ACHN (cell line): ENCODE measurements around the gene MYB.

Experiments used
- DNase-seq: peaks from one replicate; pipeline ENCODE4 v3.0.0-alpha.2; 2015
- in situ Hi-C: cut with HindIII; loops from 2 replicates; pipeline ENCODE4 v1.10.0; 2017; ENCODE audit warnings: low sequenced_read_pairs, low pct_ligation_motif_present, low pct_unique_long_range_greater_than_20kb

The MYB gene

DNA sequence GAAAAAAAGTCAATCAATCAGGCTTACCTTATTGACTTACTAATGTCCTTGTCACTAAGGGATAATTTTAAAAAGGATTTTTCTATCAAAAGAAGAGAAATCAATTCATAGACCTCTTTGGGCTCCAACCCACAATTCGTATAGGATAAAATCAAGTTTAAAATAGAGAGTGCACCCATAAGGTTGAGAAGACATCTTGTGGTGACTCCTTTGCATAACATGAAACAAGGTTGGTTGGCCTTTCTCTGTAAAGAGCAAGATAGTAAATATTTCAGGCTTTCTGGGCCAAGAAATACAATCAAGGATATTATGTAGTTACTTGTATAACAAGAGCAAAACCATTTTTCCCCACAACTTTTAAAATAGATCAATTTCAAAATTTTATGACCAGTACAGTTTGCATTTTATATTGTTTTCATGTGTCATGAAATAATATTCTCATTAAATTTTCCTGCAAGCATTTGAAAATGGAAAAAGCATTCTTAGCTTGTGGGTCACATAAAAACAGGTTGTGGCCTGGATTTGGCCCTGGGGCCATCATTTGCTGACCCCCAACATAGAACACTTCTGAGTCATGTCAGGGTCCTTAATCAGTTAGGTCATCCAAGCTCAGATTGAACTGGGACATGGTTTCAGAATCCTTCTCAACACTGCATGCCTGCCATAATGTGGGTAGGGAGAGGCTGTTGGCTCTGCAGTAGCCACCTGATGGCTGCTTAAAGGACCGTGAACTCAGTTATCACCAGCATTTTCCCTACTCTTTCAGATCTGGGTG lies 76.7 kb downstream of the MYB start:
- no peak for DNase-seq
- in situ Hi-C loops = no loop called here

DNA sequence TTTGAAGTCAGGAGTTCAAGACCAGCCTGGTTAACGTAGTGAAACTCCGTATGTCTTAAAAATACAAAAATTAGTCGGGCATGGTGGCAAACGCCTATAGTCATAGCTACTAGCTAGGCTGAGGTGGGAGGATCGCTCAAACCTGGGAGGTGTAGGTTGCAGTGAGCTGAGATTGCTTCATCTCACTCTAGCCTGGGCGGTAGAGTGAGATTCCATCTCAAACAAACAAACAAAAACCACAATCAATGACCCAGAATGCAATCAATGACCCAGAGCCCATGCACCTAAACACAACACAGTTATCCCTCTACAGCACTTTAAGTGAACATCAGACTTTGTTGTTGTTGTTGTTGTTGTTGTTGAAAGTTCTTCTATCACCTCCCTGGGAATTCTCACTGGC lies 77.9 kb downstream of the MYB start:
- in situ Hi-C loops = no loop called here
- no peak for DNase-seq

DNA sequence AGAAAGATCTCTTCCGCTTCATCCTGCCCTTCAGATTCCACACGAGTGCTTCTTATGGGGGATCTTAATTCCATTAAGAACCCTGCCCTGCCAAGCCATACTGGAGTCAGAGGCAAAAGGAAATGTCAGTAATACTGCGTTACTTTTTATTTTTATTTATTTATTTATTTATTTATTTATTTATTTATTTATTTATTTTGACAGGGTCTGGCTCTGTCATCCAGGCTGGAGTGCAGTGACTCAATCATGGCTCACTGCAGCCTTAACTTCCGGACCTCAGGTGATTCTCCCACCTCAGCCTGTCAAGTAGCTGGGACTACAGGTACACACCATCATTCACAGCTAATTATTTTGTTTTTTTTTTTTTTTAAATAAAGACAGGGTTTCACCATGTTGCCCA lies 79.5 kb downstream of the MYB start:
- no peak for DNase-seq
- in situ Hi-C loops = no loop called here

DNA sequence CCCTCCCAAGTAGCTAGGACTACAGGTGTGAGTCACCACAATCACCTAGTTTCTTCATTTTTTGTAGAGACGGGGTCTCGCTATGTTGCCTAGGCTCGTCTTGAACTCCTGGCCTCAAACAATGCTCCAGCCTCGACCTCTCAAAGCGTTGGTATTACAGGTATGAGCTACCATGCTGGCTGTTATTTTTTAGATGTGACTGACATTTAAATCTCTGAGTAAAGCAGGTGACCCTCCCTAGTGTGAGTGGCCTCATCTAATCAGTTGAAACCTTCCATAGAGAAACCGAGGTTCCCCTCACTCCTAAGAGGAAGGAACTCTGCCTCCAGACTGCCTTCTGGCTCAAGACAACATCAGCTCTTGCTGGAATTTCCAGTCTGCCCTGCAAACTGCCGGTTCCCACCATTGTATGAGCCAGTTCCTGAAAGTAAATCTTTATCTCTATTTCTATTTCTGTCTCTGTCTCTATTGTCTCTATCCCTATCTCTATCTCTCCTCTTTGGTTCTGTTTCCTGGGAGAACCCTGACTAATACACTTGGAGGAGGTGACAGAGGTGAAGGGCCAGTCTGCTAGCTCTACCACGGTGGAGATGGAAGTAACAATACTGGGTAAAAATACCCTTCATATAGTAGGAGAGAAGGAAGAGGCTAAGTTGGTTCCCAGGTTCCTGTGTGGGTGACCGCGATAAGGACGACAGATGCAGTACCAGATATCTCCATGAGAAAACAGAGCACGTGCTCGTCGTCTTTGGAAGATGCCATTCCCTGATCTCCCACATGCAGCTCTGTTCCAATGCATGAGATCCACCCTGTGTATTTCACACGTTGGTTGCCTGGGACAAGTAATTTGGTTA lies 81.0 kb downstream of the MYB start:
- in situ Hi-C loops = no loop called here
- DNase-seq = no peak

DNA sequence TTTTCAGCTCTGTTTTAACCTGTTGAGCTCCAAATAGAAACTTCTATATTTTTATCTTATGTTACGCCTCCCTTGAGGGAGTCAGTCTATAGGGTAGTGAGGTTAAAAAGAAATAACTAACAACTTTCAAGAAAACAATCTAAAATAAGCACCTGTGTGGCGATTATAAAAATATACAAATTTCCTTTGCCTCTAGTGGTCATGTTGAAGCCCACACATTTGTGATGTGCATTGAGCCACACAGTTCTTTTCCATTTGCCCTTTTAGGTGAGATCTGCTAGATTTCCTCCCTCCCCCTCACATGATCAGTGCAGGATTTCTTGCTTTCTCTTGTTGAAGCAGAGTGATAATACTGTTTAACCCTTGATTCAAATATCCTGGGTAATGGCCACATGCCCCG lies 84.2 kb downstream of the MYB start:
- no peak for DNase-seq
- in situ Hi-C loops = no loop called here

DNA sequence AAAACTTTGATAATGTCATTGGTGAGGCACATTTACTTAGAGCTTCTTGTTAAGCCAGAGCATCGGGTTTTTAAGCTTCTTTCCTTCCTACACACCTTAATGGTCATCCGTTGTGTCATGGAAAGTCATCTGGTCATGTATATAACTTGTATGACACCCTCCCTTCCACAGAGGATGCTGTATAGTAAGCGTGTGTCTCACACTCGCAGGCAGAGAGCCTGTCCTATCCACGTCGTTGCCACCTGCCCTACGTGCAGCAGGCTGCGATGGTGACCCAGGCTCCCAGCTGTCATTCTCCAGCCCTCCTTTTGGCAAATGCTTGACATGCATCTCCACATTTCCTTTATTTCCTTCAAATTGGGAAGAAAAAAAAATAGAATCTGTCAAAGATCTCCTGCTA lies 85.6 kb downstream of the MYB start:
- in situ Hi-C loops = no loop called here
- no peak for DNase-seq

DNA sequence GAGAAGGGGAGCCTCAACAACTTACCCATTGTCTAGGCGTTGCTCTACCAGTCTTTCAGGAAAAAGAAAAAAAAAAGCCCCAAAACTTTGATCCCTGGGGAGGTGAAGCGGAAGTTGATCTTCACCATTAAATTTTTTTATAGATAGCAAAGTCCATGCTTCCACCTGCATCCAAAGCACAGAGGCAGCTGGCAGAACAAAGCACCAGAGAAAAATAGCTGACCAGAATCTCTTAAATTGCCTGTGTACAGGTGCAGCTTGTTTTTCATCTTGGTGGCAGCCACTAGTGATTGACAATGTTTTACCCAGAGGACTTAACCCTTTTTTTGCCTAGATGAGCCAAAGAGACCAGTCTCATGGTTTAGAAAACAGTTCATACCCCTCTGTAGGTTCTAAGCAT lies 86.0 kb downstream of the MYB start:
- no peak for DNase-seq
- in situ Hi-C loops = no loop called here

DNA sequence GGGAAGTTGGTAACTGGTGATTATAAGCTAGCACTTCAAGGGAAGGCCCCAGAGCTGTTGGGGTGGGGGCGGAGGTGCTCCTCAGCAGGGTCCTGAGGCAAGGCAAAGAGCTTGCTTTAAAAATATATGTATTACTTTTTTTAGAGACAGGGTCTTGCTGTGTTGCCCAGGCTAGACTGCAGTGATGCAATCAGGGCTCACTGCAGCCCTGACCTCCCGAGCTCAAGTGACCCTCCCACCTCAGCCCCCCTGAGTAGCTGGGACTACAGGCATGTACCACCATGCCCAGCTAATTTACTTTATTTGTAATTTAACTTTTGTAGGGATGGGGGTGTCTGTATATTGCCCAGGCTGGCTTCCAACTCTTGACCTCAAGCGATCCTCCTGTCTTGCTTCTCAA lies 87.2 kb downstream of the MYB start:
- in situ Hi-C loops = no loop called here
- DNase-seq = no peak

DNA sequence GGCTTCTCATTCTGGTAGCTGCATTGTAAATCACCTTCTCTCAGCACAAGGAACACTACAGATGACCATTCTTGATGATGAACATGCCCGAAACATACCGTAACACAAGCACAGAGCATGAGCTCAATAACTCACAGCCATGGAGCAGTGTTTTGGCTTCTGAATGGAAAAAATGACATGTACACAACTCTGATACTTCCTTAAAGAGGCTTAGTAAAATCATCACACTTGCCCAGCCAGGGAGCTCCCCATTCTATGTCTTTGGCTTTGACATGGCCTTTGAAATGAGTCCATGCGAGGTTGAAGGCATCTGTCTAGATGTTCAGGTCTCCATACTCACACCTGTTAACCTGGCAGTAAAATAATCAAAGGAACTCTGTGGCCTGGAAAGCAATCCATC lies 87.6 kb downstream of the MYB start:
- in situ Hi-C loops = no loop called here
- DNase-seq = no peak
